GM19397 (cell line): Measurements from ENCODE around the gene TMEM100.
A peak's percentile ranks its signal among the peaks of the same experiment; 100 is the strongest.

Experiments
- ATAC-seq: cut with Tn5 transposase; IDR thresholded peaks from one replicate; pipeline ENCODE4 v1.9.1; 2021; ENCODE audit warnings: mild to moderate bottlenecking, moderate library complexity; ENCODE audit not compliant: unreplicated experiment

Gene TMEM100, protein sequence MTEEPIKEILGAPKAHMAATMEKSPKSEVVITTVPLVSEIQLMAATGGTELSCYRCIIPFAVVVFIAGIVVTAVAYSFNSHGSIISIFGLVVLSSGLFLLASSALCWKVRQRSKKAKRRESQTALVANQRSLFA

DNA sequence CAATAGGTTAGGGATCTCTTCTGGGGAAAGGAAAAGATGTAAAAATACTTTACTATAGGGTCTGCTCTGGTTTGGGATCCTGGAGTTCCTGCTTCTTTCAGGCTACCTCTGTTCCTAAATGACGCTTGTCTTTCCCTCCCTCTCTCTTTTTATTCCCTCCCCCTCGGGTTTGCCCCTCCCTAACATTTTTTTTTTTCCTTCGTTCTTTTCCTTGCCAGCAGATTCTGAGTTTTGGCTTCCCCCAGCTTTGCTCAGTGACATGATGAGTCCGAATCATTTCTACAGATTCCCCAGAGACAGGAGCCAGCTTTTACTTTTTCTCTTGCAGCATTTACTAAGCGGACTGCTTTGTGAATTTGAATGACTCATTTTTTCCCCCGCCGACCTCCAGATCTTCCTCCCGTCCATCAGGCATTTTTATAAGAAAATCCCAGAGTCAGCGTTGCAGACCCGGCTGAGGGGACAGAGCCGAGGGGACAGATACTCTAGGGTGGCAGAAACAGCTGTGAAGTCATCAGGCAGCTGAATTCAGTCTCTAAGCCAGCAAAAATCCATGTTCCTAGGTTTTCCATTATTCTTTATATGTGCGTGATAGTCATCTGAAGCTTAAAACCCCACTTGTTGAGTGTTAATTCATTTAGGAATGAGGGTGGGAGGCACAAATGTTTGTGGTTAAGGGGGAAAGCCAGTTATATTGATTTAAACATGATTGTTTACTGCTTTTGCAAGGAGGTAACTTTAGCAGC, at the start of gene TMEM100:
Gene TMEM100, minus strand, starts transcription at position 123 of the 746 bp plus-strand sequence. CDS start 1,794 bp downstream, outside the sequence.
- ATAC-seq = no peak

DNA sequence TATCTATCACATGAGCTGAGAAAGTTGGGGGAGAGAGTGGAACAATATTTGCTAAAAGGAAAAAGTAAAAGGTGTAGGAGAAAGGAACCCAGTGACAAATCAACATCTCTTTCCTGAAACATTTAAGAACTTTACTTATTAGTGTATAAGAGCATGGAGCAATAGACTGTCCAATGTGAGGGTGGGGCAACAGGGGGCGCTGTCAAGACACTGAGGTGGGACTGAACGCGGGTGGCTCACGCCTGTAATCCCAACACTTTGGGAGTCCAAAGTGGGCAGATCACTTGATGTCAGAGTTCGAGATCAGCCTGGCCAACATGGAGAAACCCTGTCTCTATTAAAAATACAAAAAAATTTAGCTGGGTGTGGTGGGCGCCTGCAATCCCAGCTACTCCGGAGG, 49.4 kb upstream of the TMEM100 start:
- ATAC-seq = no peak

DNA sequence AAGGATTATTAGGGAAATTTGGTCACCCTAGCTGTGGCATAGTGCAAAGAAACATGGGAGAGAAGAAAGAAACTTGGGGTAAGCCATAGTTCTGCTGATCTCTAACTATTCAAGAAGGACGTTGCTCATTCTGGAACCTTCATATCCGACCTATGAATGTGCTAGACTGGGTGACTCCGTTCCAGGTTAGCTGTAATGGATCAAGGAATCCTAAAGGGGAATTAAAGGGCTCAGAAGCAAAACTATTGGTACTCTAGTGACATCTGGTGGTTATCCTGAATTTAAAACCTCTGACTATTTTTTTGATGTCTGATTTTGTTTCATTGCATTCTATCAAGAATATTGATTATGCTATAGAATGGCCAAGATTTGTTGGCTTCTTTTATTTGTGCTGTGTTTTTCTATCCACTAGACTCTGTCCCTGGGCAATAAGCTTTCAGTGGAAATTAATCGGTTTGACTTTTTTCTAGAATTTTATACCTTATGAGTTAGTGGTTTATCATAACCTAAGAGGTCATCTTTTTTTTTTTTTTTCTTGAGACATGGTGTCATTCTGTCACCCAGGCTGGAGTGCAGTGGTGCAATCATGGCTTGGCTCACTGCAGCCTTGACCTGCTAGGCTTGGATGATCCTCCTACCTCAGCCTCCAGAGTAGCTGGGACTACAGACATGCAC, 47.7 kb upstream of the TMEM100 start:
- no peak for ATAC-seq

DNA sequence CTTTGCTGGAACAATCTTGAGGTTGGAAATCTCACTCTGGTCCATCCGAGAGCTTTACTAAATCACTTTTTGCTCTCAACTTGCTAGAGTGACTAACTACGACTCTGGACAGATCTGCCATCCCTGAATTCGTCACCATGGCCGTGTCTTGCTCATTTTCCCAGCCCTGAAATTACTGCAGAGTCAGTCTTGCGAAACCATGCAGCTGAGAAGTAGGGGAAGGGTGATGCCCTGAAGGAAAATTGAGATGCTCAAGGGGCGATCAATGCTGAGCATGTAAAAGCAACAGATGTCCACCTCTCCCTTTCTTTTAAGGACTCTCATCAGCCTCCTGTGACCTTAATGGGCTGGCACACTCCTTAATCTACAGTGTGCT, 46.9 kb upstream of the TMEM100 start:
- ATAC-seq = no peak

DNA sequence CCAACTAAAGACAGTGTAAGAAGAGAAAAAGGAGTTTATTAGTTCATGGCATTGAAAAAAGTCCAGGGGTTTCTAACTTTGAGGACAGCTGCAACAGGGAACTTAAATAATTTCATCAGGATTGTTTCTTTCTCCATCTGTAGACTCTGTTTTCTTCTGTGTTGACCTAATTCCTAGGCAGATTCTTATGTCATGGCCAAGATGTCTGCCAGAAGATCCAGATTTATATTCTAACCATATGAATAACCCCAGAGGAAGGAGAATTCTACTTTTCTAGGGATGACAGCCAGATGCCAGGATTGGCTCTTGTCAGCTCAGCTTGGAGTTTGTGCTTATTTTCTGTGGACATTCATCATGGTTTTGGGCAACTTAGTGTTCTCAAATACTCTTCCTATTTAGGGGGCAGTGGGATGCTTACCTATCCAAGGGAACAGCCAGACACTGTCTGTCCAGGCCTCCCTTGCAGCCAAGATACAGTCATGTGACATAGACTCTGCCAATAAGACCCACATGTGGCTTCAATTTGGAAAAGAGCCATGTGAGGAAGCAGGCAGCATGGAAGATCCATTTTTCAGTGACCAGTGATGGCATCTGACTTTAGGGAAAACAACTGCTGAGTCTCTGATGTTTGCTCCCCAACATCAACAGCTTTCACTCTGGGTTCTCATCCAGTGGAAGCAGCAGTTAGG, 46.4 kb upstream of the TMEM100 start:
- no peak for ATAC-seq

DNA sequence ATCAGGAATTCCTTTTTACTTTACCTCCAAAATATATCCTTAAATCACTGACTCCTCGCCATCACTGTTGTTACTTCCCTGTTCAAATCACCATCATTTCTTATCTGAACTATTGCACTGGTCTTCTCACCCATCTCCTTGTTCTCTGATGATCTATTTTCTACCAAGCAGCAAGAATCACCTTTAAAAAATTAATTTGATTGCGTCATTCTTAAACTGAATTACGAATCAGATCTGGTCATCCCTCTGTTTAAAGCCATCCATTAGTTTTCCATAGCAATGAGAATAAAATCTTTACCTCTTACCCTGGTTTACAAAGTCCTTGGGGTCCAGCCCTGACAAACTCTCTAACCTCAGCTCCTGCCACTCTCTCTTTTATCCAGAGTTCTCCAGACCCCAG, 42.8 kb upstream of the TMEM100 start:
- no peak for ATAC-seq

DNA sequence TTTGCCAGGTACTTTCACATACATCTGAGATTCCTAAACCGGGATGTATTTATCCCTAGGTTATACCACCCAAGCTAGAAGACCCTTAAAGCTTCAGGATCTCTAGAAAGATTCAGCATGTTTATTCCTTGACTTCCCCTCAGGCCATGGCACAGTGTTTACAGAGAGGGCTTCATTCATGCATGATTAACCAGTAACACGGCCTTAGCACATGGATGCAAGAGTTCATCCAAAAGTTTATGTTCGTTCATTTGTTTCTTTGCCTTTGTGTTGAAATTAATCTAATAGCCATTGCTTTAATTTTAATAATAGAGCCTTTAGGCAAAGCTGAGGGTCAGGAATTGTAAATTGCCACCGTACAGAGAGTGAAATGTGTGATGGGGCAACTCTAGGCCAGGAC, 41.9 kb upstream of the TMEM100 start:
- no peak for ATAC-seq

DNA sequence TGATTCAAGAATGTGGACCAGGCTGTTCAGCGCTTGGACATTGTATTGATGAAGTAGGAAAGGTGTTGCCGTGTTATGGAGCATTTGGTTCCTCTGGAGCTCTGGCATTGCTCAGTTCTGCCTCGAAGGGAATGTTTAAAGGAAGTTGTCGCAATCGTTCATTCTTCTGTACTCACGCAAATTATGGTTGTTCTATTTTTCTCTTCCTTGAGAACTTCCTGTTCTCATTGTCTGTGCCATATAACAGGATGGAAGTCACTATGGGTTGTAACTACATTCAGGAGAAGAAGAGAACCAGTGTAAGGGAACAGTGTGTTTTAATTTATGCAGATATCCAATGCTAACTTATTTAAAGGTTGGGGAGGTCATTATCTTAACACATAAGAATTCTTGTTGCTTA, 41.2 kb upstream of the TMEM100 start:
- ATAC-seq = no peak

DNA sequence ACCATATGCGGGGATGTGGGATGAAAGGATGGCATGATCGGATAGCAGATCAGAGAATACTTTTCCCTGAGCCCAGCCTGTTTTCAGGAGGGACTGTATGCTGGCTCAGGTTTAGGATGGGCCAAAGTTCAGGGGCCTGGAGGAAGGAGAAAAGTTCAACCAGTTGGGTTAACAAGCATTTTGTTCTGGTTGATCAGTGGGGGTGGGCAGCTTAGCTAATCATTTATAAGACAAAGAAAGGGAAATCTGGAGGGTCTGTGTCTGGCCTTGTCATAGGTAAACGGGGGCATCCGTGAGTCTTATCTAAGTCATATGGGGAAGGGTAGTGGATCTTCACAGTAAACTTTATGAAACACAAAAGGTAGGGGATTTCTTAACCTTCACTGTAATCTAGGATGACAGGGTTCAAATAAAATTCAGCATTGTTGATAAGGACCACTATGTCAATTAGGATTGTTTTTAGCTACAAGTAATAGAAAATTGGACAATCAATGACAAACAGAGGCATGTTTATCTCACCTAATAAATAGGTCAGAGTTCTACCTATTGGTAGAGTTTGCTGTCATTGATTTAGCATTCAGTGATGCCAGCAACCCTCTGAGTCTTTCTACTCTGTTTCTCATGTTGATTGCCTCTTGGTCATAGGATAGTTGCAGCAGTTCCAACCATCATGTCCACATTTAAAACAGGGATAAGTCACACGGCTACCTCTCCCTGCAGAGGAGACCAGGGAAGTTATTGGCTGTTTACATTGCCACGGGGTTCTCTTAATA, 39.6 kb upstream of the TMEM100 start:
- ATAC-seq = no peak

DNA sequence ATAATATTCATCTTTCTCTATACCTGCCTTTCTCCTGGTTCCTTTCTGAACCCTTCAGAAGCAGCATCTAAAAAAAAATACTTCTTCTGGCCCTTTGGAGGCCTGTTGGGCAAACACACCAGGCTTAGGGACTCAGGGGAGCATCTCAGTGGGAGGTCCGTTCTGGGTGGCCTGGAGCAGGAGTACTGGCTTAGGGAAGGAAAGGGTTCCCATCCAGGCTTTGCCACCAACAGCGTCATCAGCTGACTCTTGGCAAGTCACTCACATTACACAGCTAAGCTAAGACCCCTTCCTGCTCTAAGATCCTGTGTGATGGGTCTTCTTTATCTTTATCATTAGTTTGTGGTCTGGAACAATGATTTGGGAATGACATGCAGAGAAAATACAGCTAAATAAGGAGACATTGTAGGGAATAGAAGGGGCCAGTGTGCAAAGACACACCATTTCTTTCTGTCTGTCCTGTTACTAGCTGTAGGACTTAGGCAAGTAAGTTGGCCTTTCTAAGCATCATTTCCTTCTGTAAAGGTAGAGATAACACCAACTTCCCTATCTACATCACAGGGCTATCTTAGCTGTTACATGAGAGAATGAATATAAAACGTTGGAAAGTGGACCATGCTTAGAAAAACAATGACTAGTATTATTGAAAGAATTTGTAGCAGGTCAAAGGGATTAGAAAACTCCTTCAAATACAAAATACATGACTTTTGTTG, 38.1 kb upstream of the TMEM100 start:
- no peak for ATAC-seq

DNA sequence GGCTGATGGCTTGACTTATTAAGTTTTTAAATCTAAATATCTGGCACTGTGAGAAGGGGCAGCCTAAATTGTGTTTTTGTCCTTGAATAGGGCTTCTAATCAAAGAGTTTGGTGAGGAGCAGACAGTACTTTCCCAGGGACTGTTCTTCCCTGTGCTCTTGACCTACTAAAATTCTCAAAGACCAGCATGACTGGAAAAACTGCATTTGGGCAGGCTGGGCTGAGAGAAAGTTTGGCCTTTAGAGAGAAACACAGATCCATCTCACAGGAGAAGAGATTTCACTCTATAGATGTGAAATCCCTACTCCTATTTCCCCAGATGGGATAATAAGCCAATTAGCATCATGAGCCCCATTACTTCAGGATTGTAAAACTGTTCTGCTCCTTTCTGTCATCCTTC, 35.5 kb upstream of the TMEM100 start:
- ATAC-seq = no peak

DNA sequence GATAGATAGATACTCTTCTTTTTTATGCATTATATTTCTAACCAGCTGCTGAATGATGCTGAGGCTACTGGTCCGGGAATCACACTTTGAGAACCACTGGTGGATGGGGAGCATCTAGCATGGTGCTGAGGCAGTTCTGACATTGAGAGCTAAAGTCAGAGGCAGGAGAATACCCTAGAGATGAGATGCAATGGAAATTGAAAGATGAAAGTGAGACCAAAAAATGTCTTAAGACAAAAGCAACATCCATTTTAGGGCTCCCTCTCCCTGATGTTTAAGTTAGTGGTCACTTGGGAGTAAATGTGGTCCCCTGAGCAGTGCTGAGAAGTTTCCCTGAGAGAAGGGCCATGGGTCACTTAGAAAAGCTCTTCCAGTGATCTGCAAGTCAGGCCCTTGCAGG, 35.0 kb upstream of the TMEM100 start:
- no peak for ATAC-seq

DNA sequence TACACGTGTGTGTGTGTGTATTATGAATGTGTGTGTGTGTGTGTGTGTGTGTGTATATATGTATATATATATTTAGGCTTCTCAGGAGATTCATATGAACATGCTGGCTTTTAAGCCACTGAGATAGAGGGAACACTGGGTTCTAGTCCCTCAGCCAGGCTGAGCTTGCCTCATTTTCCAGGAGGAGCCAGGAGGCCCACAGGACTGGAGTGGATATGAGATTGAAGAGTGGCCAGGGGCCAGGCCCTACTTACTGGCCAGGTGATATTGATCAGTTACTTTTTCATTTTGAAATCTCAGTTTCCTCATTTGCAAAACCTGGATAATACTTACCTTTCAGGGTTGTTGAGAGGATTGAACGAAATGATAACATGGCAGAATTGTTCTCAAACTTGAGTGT, 34.0 kb upstream of the TMEM100 start:
- ATAC-seq = no peak

DNA sequence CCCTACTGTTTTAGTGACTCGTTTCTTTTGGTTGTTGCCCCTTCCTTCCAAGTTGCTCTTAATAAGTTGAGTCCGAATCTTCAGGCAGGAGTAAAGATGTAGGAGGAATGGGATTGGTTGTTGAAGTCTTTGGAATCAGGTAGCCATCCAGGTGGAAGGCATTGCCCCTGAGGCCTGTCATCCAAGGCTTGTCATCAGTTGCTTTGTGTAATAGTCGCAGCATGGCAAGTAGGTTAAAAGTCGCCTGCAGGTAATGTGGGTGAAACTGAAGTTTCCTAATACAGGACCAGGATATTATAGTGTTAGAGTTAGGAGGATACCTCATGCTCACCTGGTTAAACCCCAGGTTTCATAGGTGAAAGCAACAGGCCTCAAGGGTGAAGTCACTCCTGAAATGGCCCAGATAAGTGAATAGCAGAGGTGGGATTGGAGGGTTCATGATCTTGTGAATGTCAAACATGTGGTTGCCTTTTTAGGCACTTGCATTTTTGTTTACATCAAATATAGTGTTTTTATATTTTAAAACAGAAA, 29.1 kb upstream of the TMEM100 start:
- no peak for ATAC-seq

DNA sequence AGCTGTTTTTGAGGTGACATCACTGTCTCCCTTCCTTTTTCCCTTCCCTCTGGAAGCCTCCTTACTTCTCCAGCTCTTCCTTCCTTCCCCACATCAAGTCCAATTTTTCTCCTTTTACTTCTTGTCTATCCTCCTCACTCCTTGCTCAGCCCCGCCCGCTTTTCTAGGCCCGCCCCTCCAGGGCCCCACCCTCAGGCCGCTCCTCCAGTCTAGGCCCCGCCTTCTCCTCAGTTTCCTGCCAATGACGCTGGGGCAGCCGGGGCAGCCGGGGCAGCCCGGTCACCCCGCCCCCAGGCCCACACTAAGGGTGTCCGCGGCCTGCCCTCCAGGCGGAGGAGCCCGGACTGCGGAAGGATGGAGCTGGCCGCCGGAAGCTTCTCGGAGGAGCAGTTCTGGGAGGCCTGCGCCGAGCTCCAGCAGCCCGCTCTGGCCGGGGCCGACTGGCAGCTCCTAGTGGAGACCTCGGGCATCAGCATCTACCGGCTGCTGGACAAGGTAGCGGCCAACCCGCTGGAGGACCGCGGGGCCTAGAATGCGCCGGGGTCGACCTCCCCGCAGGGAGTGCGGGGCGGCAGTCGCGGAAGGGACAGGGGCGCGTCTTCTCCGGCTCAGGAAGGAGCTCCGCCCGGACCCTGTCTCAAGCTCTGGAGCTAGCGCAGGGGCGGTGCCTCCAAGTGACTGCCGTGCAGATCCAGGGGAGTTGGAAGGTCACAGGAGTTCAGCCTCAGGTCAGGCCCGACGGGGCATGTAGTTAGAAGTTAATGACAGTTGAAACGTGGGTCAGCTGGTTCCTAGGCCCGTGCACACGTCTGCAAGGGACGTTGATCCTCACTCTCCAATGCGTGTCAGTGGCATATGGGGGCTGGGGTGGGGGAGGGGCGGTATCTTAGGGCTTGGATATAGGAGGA, 28.3 kb upstream of the TMEM100 start, which contains the start of gene PCTP:
Gene PCTP, plus strand, starts transcription at position 302 of the 908 bp plus-strand sequence. Its CDS starts 53 bp downstream, at position 355.
- peak; percentile 99 for ATAC-seq

DNA sequence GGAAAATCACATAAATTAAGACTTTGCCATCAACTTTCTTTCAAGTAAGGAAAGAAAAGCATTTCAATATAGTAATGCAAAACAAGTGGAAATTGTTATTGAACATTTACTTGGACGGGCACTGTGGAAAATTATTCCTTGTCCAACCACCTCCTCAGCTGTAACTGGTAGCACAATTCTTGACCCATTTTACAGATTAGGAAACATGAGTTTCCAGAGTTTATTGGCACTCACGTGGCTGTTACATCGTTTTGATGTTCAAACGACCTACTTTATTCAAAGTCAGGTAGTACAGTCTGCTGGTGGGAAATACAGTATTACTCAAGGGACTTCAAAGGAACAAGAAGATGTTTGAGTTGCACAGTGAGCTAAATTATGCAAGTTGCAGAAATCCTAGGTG, 27.3 kb upstream of the TMEM100 start:
- ATAC-seq = no peak

DNA sequence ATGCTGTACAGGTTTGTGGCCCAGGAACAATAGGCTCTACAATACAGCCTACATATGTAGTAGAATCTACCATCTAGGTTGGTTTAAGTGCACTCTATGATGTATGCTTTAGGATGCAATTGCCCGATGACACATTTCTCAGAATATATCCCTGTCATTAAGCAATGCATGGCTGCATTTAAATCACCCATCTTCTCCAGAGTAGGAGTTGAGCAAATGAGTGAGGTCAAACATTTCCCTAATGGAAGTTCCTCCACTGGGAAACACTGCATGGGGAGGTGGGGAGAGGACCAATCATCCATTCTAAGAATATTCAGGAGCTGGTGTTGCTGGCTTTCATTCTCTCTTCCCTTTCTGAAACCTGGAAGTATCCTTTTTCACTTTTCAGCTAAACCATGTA, 26.2 kb upstream of the TMEM100 start:
- ATAC-seq = no peak

DNA sequence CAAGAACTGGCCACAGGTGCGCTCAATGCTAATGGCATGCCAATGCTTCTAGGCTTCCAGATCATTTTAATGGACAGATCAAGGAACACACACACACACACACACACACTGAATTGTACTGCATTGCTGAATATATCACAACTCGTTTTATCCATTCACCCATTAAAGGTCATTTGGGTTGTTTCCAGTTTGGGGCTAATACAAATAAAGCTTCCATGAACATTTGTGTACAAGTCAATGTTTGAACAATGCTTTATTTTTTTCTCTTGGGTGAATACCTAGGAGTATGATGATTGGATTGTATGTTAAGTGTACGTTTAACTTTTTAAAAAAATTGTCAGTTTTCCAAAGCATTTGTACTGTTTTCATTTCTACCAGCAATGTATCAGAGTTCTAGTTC, 24.5 kb upstream of the TMEM100 start:
- ATAC-seq = no peak

DNA sequence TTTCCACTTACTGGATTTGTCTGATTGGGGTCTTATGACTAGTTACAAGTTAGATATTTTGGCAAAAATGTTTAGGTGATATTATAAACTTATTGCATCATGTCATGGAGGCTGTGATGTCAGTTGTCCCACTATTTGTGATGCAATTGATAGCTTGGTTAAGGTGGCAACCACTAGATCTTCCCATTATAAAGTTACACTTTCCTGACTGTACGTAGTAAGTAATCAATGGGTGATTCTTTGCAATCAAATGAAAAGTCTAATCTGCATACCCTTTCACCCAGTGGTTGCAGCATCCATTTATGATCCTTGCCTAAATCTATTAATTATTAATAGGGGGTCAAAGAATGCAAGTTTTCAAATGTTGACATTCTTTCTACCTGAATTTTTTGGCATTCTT, 23.8 kb upstream of the TMEM100 start:
- no peak for ATAC-seq
